Endothelial cell of umbilical vein (primary cell): Measurements from ENCODE around the gene ATG7. TPM values are rescaled to one million over a fixed set of nuclear protein-coding genes. Genes with fewer than 3 reads are reported as not detected.

Experiments
- BruUV-seq: library from RNA; stranded (reverse); fragments of 400-500 nt; replicated peaks from 2 replicates; lab custom pipeline; 2021; lab: Mats Ljungman, UMichigan
- CTCF ChIA-PET: fragments of 300-600, 350-600 bp; sonication (Branson Sonifier 250); formaldehyde crosslinking; loops from one replicate; lab custom pipeline; 2021; ENCODE audit warnings: antibody characterized with exemption, inconsistent platforms; lab: Charles Lee
- POLR2A ChIA-PET: fragments of 300-600, 350-600 bp; sonication (Branson Sonifier 250); formaldehyde crosslinking; loops from one replicate; lab custom pipeline; 2021; ENCODE audit warnings: antibody characterized with exemption, inconsistent platforms; lab: Charles Lee
- DNase-seq: peaks from one replicate; pipeline ENCODE4 v3.0.0-alpha.2; 2011; ENCODE audit warnings: low read depth, low spot score
- FAIRE-seq: peaks from 2 replicates; lab custom pipeline; 2011; peaks lifted over from hg19 to GRCh38; lab: Jason Lieb, UNC
- H2AFZ ChIP-seq: 2 replicates; pipeline ENCODE4 v1.6.0; 2012; ENCODE audit warnings: low read depth, low read length, control low read depth, inconsistent platforms
- H3K27ac ChIP-seq: 2 replicates; pipeline ENCODE4 v1.5.1; 2011; ENCODE audit warnings: low read depth, mild to moderate bottlenecking, control low read depth, low read length, moderate library complexity; ENCODE audit not compliant: insufficient read depth
- H3K27me3 ChIP-seq, 2 experiments: 2 replicates each; pipeline versions ENCODE4 v1.6.0 to v1.6.1; 2011; ENCODE audit warnings: low read length in 2 of 2, mixed read lengths in 1 of 2; ENCODE audit not compliant: control insufficient read depth in 2 of 2, insufficient read depth in 2 of 2
- H3K36me3 ChIP-seq, 2 experiments: 2 replicates in 1 of 2; 3 replicates in 1 of 2; pipeline ENCODE4 v1.5.1; 2011; ENCODE audit warnings: low read length in 2 of 2, mild to moderate bottlenecking in 1 of 2, moderate library complexity in 1 of 2; ENCODE audit not compliant: control insufficient read depth in 2 of 2, insufficient read depth in 2 of 2; ENCODE audit errors: extremely low read depth in 1 of 2
- H3K4me1 ChIP-seq: 3 replicates; pipeline ENCODE4 v1.5.1; 2011; ENCODE audit warnings: mild to moderate bottlenecking, low read length; ENCODE audit not compliant: control insufficient read depth, insufficient read depth; ENCODE audit errors: extremely low read depth
- H3K4me2 ChIP-seq: 2 replicates; pipeline ENCODE4 v1.6.1; 2011; ENCODE audit warnings: low read length, control low read depth, mixed read lengths; ENCODE audit not compliant: insufficient read depth
- H3K4me3 ChIP-seq, 3 experiments: fragments of 200-600 bp in 1 of 3; sonication (generic), shearing (Covaris generic) in 1 of 3; replicated peaks in 1 of 3; 2 replicates each; pipeline ENCODE4 v1.5.1; 2011 to 2016; ENCODE audit warnings: control low read depth in 3 of 3, low read length in 3 of 3, mild to moderate bottlenecking in 2 of 3, inconsistent platforms in 1 of 3, low read depth in 1 of 3, moderate library complexity in 1 of 3; ENCODE audit not compliant: insufficient read depth in 1 of 3
- H3K79me2 ChIP-seq: 2 replicates; pipeline ENCODE4 v1.6.0; 2012; ENCODE audit warnings: low read length, inconsistent platforms; ENCODE audit not compliant: control insufficient read depth, insufficient read depth
- H3K9ac ChIP-seq: replicated peaks from 2 replicates; pipeline ENCODE3; 2011; ENCODE audit warnings: low read length, control low read depth; ENCODE audit not compliant: insufficient read depth; ENCODE audit errors: extremely low read depth
- H3K9me1 ChIP-seq: replicated peaks from 3 replicates; pipeline ENCODE4 v1.6.0; 2011; ENCODE audit warnings: mild to moderate bottlenecking, low read length; ENCODE audit not compliant: control insufficient read depth, insufficient read depth; ENCODE audit errors: extremely low read depth
- H3K9me3 ChIP-seq: replicated peaks from 2 replicates; pipeline ENCODE4 v1.5.1; 2012; ENCODE audit warnings: low read length, inconsistent platforms; ENCODE audit not compliant: control insufficient read depth, insufficient read depth
- H4K20me1 ChIP-seq: replicated peaks from 2 replicates; pipeline ENCODE3; 2011; ENCODE audit warnings: mild to moderate bottlenecking, low read length; ENCODE audit not compliant: control insufficient read depth, insufficient read depth; ENCODE audit errors: extremely low read depth
- CTCF ChIP-seq, 2 donors: IDR thresholded peaks; 1 replicate in 1 of 2; 2 replicates in 1 of 2; pipeline ENCODE4 v1.5.1; 2011; ENCODE audit warnings: low read length in 2 of 2, mild to moderate bottlenecking in 2 of 2, moderate library complexity in 2 of 2, control low read depth in 1 of 2, inconsistent platforms in 1 of 2, low read depth in 1 of 2; ENCODE audit not compliant: insufficient read depth in 1 of 2; ENCODE audit errors: extremely low read depth in 1 of 2
- EZH2 ChIP-seq: IDR thresholded peaks from 2 replicates; pipeline ENCODE4 v1.6.1; 2012; ENCODE audit warnings: borderline replicate concordance, low read depth, mild to moderate bottlenecking, moderate library complexity, low read length, inconsistent platforms; ENCODE audit not compliant: severe bottlenecking
- FOS ChIP-seq: IDR thresholded peaks from 2 replicates; pipeline ENCODE4 v1.6.1; 2011; ENCODE audit warnings: mild to moderate bottlenecking, low read length, moderate library complexity, borderline replicate concordance; ENCODE audit not compliant: insufficient read depth
- GATA2 ChIP-seq: IDR thresholded peaks from 2 replicates; pipeline ENCODE4 v1.7.0; 2011; ENCODE audit warnings: low read depth, mild to moderate bottlenecking, moderate library complexity, mixed read lengths, low read length; ENCODE audit not compliant: insufficient read length, insufficient read depth
- JUN ChIP-seq: IDR thresholded peaks from 2 replicates; pipeline ENCODE4 v1.6.1; 2011; ENCODE audit warnings: borderline replicate concordance, low read depth; ENCODE audit not compliant: insufficient read length, insufficient read depth
- MAX ChIP-seq: IDR thresholded peaks from 2 replicates; pipeline ENCODE4 v1.6.1; 2011; ENCODE audit not compliant: insufficient read depth, insufficient read length
- MYC ChIP-seq: IDR thresholded peaks from one replicate; pipeline ENCODE4 v1.6.1; 2011; ENCODE audit warnings: mild to moderate bottlenecking, low read depth, low read length
- POLR2A ChIP-seq: IDR thresholded peaks from 2 replicates; pipeline ENCODE4 v1.6.1; 2012; ENCODE audit warnings: low read depth, mild to moderate bottlenecking, control low read depth, low read length
- POLR2AphosphoS5 ChIP-seq: IDR thresholded peaks from 2 replicates; pipeline ENCODE4 v1.6.1; 2012; ENCODE audit warnings: low read depth, mild to moderate bottlenecking, control low read depth, low read length, moderate library complexity; ENCODE audit not compliant: insufficient read depth
- dilution Hi-C: fragments of 300-500 bp; cut with MboI; formaldehyde crosslinking; loops from one replicate; pipeline ENCODE4 v1.15.0; 2019; ENCODE audit warnings: low sequenced_read_pairs; ENCODE audit not compliant: extremely low pct_ligation_motif_present
- intact Hi-C: fragments of 100-400 bp; cut with micrococcal nuclease; formaldehyde crosslinking; loops from one replicate; pipeline ENCODE4 v1.10.0; 2022
- polyA plus RNA-seq, 4 experiments: library from polyadenylated mRNA; depleted of rRNA in 3 of 4; stranded (reverse) in 3 of 4; unstranded in 1 of 4; fragments of >200 nt; gene quantifications; 2 replicates each; pipeline versions ENCODE4 v1.2.1 to v1.2.3, GENCODE V29; 2011 to 2012; ENCODE audit warnings: missing spikeins in 1 of 4
- total RNA-seq: library from RNA; stranded (reverse); gene quantifications from 2 replicates; pipeline ENCODE4 v1.2.3, GENCODE V29; 2021

ATG7 gene
- total and polyA plus RNA-seq, 2 donors (not counting 3 experiments of a cell fraction or from before 2014, with no cell fraction given), result 30.8 to 48.3 TPM

- ChIA-PET CTCF (interaction anchor here (1.1 to 1.4 kb wide), 2 partner anchors 56 to 204 kb away, joined by 3 to 6 read pairs; no protein-coding TSS in a partner anchor), POLR2A (no interaction called here)
- peaks cover 2% of the 10 kb centered on the region in 2 experiments for H3K36me3 ChIP-seq
- H3K27ac ChIP-seq, result peak overlapping the region; percentile 68
- peaks cover 27% of the 10 kb centered on the region for H3K4me1 ChIP-seq
- H3K9me3 ChIP-seq, result no peaks in the 10 kb centered on the region
- FAIRE-seq (peak; percentile 35), DNase-seq (no peak)
- dilution Hi-C loops, result no loop called here
- no peaks in the 10 kb centered on the region for H3K27me3 ChIP-seq
- TF ChIP-seq MYC (no peak), POLR2A (no peak), JUN (no peak), FOS (no peak), MAX (no peak), GATA2 (no peak), POLR2AphosphoS5 (no peak), CTCF (IDR thresholded peaks at IDR 0.05; ENCODE audit: extremely low read depth in 1 of 2, insufficient read depth in 1 of 2, low read depth in 1 of 2, low read length in 2 of 2) (no peak), EZH2 (no peak)
- peaks cover 98% of the 10 kb centered on the region for H3K79me2 ChIP-seq
- H2AFZ ChIP-seq, result no peak overlapping the region
- no peak overlapping the region for H3K4me2 ChIP-seq
- no peaks in the 10 kb centered on the region for H3K9me1 ChIP-seq
- intact Hi-C loops, result no loop called here
- peak overlapping the region; percentile 11 for H3K9ac ChIP-seq
- peaks cover 13% of the 10 kb centered on the region for H4K20me1 ChIP-seq
- H3K4me3 ChIP-seq, result no peak overlapping the region
- BruUV-seq, result no TSS peak
Observed at GRCh38 chr3:11583638-11584046, 311.4 kb downstream of the ATG7 start.
